Activated T-cell treated with anti-CD3 and anti-CD28 coated beads, Interleukin-2, amount 50 U/mL, for 72 hours (primary cell): ENCODE measurements around the gene SEC16A. TPM values are rescaled to one million over a fixed set of nuclear protein-coding genes. Genes with fewer than 3 reads are reported as not detected.
A peak's percentile ranks its signal among the peaks of the same experiment; 100 is the strongest.

Experiments used
- ATAC-seq, 2 donors: fragments of 150-1000 bp; cut with Tn5 transposase; replicated peaks in 1 of 2; 2 replicates each; pipeline ENCODE4 v1.10.0; 2021; ENCODE audit warnings: moderate library complexity in 2 of 2, mild to moderate bottlenecking in 1 of 2
- DNase-seq, 2 donors: peaks; one replicate each; pipeline ENCODE4 v3.0.0; 2021 to 2022; ENCODE audit warnings: mixed read lengths in 1 of 2
- H3K27ac Mint-ChIP-seq: one replicate; pipeline ENCODE4 v1.8.0; 2022; ENCODE audit warnings: mild to moderate bottlenecking, moderate library complexity, mixed read lengths
- H3K27me3 Mint-ChIP-seq: one replicate; pipeline ENCODE4 v1.8.0; 2022; ENCODE audit warnings: low read depth, mixed read lengths
- H3K36me3 Mint-ChIP-seq, 2 donors: one replicate each; pipeline ENCODE4 v1.8.0; 2022; ENCODE audit warnings: mixed read lengths in 2 of 2, mild to moderate bottlenecking in 1 of 2; ENCODE audit not compliant: insufficient read depth in 2 of 2
- H3K4me1 Mint-ChIP-seq: one replicate; pipeline ENCODE4 v1.8.0; 2022; ENCODE audit warnings: low read depth, mixed read lengths
- H3K4me3 Mint-ChIP-seq, 2 donors: one replicate each; pipeline ENCODE4 v1.8.0; 2022; ENCODE audit warnings: mild to moderate bottlenecking in 2 of 2, mixed read lengths in 2 of 2, moderate library complexity in 2 of 2
- H3K9me3 Mint-ChIP-seq, 2 donors: one replicate each; pipeline ENCODE4 v1.8.0; 2022; ENCODE audit warnings: mixed read lengths in 2 of 2
- total RNA-seq, 2 donors: library from RNA; stranded (reverse); gene quantifications; one replicate each; pipeline ENCODE4 v1.2.3, GENCODE V29; 2022

The SEC16A gene
- total RNA-seq, 2 donors from 2014 or later = 69.5 to 74.5 TPM

DNA sequence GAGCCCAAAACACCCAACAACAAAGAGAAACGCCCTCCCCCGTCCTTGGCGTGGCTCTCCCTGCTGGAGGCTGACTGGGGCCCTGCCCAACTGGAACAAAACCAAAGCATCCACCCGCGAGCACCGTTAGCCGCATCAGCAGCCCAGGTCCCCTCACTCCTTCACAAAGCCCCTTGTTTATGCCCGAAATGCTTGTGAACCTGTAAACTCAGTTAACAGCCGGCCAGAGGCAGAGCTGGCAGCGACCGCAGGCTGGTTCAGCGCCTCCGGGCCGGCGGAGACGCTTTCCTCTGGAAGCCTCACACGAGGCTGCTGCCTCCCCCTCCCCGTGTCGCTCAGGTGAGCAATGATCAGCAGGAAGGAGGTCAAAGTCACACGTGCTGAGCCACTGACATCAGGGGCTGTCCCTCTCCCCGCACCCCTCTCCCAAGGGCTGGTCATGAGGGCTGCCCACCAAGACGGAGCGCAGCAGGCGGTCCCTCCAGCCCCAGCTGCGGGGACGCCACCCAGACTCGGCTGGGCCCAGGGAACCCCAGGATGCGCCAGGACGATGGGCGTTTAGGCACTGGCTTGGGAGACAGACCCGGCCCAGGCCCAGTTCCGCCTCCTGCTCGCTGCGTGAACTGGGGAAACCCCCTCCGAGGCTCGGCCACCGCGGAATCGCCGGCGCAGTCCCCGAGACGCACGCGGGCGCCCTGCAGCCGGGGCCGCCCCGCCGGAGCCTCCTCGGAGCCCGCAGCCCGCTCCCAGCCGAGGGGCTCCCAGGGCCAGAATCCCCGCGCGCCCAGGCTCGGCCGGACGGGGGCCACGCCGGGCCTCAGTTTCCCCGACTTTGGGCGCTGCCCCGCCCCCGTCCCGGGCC, 83.4 kb downstream of the SEC16A start:
- no peaks in the 10 kb centered on the region for H3K9me3 Mint-ChIP-seq
- DNase-seq (peak; percentile 53 to 60), ATAC-seq (peak; percentile 35 to 42)
- H3K36me3 Mint-ChIP-seq = peaks cover 4 to 13% of the 10 kb centered on the region in 2 donors
- H3K4me1 Mint-ChIP-seq = peaks cover 43% of the 10 kb centered on the region
- peak overlapping the region; percentile 74 for H3K27ac Mint-ChIP-seq
- H3K27me3 Mint-ChIP-seq = no peaks in the 10 kb centered on the region
- H3K4me3 Mint-ChIP-seq = peak overlapping the region; percentile 90 to 93

DNA sequence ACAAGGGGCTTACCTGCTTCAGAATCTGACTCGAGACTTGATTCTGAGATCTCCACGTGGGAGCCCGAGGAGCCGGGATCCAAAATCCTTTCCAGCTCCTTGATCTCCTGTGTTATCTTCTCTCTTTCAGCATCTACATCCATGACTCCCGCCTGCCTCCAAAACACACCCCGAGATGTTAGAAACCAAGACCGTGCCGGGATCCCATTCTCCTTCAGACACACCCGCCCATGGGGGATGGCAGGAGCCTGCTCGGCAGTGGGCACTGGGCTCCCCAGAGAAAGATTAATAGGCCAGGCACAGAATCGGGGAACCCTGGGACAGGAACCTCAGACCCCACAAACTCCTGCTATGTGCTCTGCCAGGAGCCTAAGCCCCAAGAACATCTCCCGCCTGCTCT, 84.6 kb downstream of the SEC16A start:
- Mint-ChIP-seq H3K9me3 (no peaks in the 10 kb centered on the region), H3K36me3 (peaks cover 4 to 13% of the 10 kb centered on the region in 2 donors), H3K4me1 (peaks cover 32% of the 10 kb centered on the region), H3K27ac (no peak overlapping the region), H3K27me3 (no peaks in the 10 kb centered on the region), H3K4me3 (peak overlapping the region; percentile 90 to 93)
- DNase-seq = no peak
- no peak for ATAC-seq

DNA sequence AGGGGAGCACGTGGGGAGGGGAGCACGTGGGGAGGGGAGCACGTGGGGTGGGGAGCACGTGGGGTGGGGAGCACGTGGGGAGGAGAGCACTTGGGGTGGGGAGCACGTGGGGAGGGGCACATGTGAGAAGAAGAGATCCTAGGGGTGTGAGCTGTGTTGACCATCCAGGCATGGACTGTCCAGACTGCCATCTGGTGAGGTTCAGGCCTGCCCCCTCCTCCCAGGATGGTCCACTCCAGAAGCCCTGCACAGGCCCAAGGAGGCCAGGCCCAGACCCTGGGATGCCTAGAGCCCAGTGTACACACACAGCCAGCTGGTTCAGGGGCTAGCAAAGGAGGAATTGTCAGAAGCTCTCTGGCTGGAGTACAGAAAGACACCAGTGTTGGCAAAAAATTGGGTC, 85.2 kb downstream of the SEC16A start:
- H3K4me1 Mint-ChIP-seq = peaks cover 29% of the 10 kb centered on the region
- H3K27ac Mint-ChIP-seq = no peak overlapping the region
- no peak for DNase-seq
- H3K9me3 Mint-ChIP-seq = no peaks in the 10 kb centered on the region
- ATAC-seq = no peak
- no peaks in the 10 kb centered on the region for H3K27me3 Mint-ChIP-seq
- peaks cover 4 to 11% of the 10 kb centered on the region in 2 donors for H3K36me3 Mint-ChIP-seq
- H3K4me3 Mint-ChIP-seq = no peak overlapping the region

DNA sequence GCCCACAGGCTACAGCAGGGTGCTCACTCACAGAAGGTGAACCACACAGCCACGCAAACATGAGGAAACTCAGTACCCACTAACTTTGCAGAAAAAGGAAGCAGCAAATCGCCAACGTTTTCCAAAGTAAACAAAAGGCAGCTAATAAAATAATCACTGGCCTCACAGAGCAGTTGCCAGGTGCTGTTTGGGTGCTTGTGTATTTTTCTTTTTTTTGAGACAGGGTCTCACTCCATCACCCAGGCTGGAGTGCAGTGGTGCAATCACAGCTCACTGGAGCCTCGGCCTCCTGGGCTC, 86.7 kb downstream of the SEC16A start:
- DNase-seq = no peak
- Mint-ChIP-seq H3K4me3 (no peak overlapping the region), H3K9me3 (no peaks in the 10 kb centered on the region), H3K27me3 (no peaks in the 10 kb centered on the region), H3K27ac (no peak overlapping the region), H3K36me3 (peaks cover 6 to 13% of the 10 kb centered on the region in 2 donors), H3K4me1 (peaks cover 20% of the 10 kb centered on the region)
- no peak for ATAC-seq

DNA sequence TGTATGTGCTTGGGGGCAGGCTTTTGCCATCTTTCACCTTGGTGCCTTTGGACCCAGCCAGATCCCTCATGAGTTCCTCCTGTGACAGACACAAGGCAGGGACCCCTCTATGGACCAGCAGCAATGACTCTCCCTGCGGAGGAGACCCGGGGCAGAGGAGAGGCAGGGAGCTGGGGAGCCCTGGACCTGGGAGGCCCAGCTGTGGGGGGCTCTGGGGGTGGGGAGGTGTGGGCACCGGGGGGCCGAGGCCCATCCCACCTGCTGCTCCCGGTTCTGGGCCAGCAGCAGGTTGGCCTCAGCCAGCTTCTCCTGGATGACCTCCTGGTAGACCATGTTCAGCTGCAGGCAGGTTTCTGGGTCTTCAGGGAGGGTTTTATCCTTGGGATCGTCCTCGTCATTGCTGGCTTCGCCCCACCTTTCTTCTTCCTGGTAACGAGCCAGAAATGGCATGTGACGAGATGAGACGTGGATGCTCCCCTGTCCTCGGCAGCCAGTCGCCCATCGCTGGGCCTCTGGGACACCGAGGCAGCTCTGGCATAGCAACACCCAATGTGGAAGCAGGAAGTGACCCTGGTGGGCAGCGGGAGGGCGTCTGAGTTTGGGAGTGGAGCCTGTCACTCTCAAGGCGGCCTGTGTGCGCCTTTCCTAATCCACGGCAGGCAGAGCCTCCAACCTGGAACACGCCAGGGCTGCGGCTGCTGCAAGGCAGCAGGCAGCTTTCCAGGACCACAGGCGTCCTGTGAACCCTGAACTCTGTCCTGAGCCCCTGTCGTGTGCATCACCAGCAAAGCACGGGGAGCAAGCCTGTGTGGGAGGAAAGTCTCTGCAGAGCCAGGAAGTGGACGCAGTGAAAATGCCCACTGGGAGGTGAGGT, 87.3 kb downstream of the SEC16A start:
- H3K36me3 Mint-ChIP-seq = peaks cover 7 to 13% of the 10 kb centered on the region in 2 donors
- peaks cover 15% of the 10 kb centered on the region for H3K4me1 Mint-ChIP-seq
- no peaks in the 10 kb centered on the region for H3K27me3 Mint-ChIP-seq
- H3K4me3 Mint-ChIP-seq = no peak overlapping the region
- no peak overlapping the region for H3K27ac Mint-ChIP-seq
- no peaks in the 10 kb centered on the region for H3K9me3 Mint-ChIP-seq
- ATAC-seq (no peak), DNase-seq (no peak)

- Mint-ChIP-seq H3K36me3 (peaks cover 7 to 17% of the 10 kb centered on the region in 2 donors), H3K4me3 (no peak overlapping the region), H3K27ac (no peak overlapping the region), H3K27me3 (no peaks in the 10 kb centered on the region), H3K9me3 (no peaks in the 10 kb centered on the region), H3K4me1 (peaks cover 12% of the 10 kb centered on the region)
- no peak for DNase-seq
- ATAC-seq = no peak
Observed at GRCh38 chr9:136395020-136395340, 87.9 kb downstream of the SEC16A start.

- Mint-ChIP-seq H3K4me1 (peaks cover 12% of the 10 kb centered on the region), H3K27me3 (no peaks in the 10 kb centered on the region), H3K9me3 (no peaks in the 10 kb centered on the region), H3K4me3 (no peak overlapping the region), H3K27ac (no peak overlapping the region), H3K36me3 (peaks cover 9 to 21% of the 10 kb centered on the region in 2 donors)
- ATAC-seq (no peak), DNase-seq (no peak)
Observed at GRCh38 chr9:136394312-136395019, 88.4 kb downstream of the SEC16A start.

- H3K4me1 Mint-ChIP-seq = peaks cover 3% of the 10 kb centered on the region
- ATAC-seq = no peak
- peaks cover 9 to 21% of the 10 kb centered on the region in 2 donors for H3K36me3 Mint-ChIP-seq
- H3K27me3 Mint-ChIP-seq = no peaks in the 10 kb centered on the region
- no peak overlapping the region for H3K4me3 Mint-ChIP-seq
- DNase-seq = no peak
- no peaks in the 10 kb centered on the region for H3K9me3 Mint-ChIP-seq
- no peak overlapping the region for H3K27ac Mint-ChIP-seq
Observed at GRCh38 chr9:136393531-136393930, 89.3 kb downstream of the SEC16A start.

DNA sequence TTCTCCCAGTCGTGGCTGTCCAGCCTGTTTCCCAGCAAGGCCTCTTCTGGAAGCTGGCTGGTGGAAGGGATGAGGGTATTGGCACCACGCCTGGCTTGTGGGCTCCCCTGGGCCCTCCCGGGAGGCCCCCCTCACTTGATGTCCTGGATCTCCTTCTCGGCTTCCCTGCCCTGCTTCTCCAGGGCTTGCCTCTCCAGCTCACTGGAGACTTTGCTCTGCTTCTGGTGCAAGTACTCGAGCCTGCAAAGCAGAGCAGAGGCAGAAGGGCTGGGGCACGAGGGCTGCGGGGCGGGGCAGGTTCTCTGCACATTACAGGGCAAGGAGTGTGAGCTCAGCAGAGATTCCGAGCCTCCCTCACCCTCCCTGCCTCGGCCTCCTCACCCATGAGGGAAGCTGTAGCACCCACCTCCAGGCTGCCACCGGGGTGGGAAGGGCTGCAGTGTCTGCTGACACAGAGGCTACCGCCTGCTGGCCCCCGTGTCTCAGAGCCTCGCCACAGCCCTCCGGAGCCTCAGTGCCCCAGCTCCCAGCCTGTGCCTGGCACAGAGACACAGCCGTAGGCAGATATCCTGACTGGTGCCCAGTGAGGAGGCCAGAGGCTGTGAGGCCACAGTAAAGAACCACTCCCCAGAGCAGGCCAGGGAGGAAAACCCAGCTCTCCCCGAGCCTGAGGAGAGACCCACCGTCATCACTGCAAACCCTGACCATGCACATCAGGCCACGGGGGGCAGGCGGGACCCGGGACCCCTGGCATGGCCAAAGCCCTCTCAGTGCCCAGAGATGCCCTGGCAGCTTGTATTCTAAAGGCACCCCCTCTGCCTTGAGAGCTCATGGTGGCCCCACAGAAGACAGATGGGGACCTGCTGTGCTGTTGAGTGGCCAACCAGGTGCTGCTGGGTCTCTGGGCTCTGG, 90.0 kb downstream of the SEC16A start:
- no peaks in the 10 kb centered on the region for H3K4me1 Mint-ChIP-seq
- no peaks in the 10 kb centered on the region for H3K9me3 Mint-ChIP-seq
- no peaks in the 10 kb centered on the region for H3K27me3 Mint-ChIP-seq
- H3K27ac Mint-ChIP-seq = no peak overlapping the region
- no peak overlapping the region for H3K4me3 Mint-ChIP-seq
- ATAC-seq = no peak
- H3K36me3 Mint-ChIP-seq = peaks cover 9 to 25% of the 10 kb centered on the region in 2 donors
- DNase-seq = no peak

GRCh38 chr9:136391737-136392537, 90.9 kb downstream of the SEC16A start:
- ATAC-seq = no peak

More at GRCh38 chr9:136391737-136392537, 90.9 kb downstream of the SEC16A start:
- Mint-ChIP-seq H3K4me1 (no peaks in the 10 kb centered on the region), H3K27ac (no peak overlapping the region), H3K9me3 (no peaks in the 10 kb centered on the region), H3K36me3 (peaks cover 10 to 27% of the 10 kb centered on the region in 2 donors), H3K4me3 (no peak overlapping the region), H3K27me3 (no peaks in the 10 kb centered on the region)
- DNase-seq = no peak
